ENCODE measurements around the gene PATE1.

- TF ChIP-seq CTCF (IDR thresholded peaks at IDR 0.05) (no peak), POLR2AphosphoS5 (IDR thresholded peaks at IDR 0.05; ENCODE audit: low read depth, low read length) (no peak), TCF7L2 (IDR thresholded peaks at IDR 0.05; ENCODE audit: low read depth, low read length) (no peak), REST (IDR thresholded peaks at IDR 0.05; ENCODE audit: insufficient read depth in 1 of 2, low read depth in 2 of 2, low read length in 1 of 2) (no peak)
Observed at GRCh38 chr11:125797641-125798040, 51.6 kb downstream of the PATE1 start.
